PC-3 (cell line): ENCODE measurements around the gene SEC14L3. TPM values are rescaled to one million over a fixed set of nuclear protein-coding genes. Genes with fewer than 3 reads are reported as not detected.

Source experiments
- ATAC-seq: fragments of 200-7000 bp; cut with Tn5 transposase; 2 replicates; pipeline ENCODE4 v1.9.1; 2020; ENCODE audit warnings: mild to moderate bottlenecking, moderate library complexity
- BruUV-seq: library from RNA; stranded (reverse); fragments of 400-500 nt; replicated peaks from 2 replicates; lab custom pipeline; 2021; lab: Mats Ljungman, UMichigan
- CTCF ChIA-PET: fragments of 300-600 bp; sonication (Branson Sonifier 250); formaldehyde crosslinking; loops from one replicate; lab custom pipeline; 2022; ENCODE audit warnings: antibody characterized with exemption; lab: Charles Lee
- POLR2A ChIA-PET: fragments of 300-600 bp; sonication (Branson Sonifier 250); formaldehyde crosslinking; loops from one replicate; lab custom pipeline; 2022; ENCODE audit warnings: antibody characterized with exemption; ENCODE audit not compliant: unreplicated experiment; lab: Charles Lee
- DNase-seq: peaks from one replicate; pipeline ENCODE4 v3.0.0-alpha.2; 2015
- H2AFZ ChIP-seq: fragments of 300-600 bp; sonication (generic); 2 replicates; pipeline ENCODE4 v1.6.0; 2016; ENCODE audit warnings: antibody characterized with exemption, low read length
- H3F3A ChIP-seq: fragments of 300-600 bp; sonication (generic); one replicate; pipeline ENCODE4 v1.6.0; 2017; ENCODE audit warnings: antibody characterized with exemption, low read length, control low read depth, mild to moderate bottlenecking; ENCODE audit not compliant: unreplicated experiment
- H3K27ac ChIP-seq: fragments of 300-600 bp; sonication (generic); 2 replicates; pipeline ENCODE4 v1.5.1; 2016; ENCODE audit warnings: mild to moderate bottlenecking, low read length
- H3K27me3 ChIP-seq: fragments of 300-600 bp; sonication (generic); 2 replicates; pipeline ENCODE4 v1.6.1; 2016; ENCODE audit warnings: low read length, mixed read lengths
- H3K36me3 ChIP-seq: fragments of 300-600 bp; sonication (generic); 2 replicates; pipeline ENCODE4 v1.6.1; 2016; ENCODE audit warnings: low read depth, mixed run types, low read length, mixed read lengths
- H3K4me1 ChIP-seq: fragments of 300-600 bp; sonication (generic); 2 replicates; pipeline ENCODE4 v1.5.1; 2016; ENCODE audit warnings: low read length; ENCODE audit not compliant: insufficient read depth
- H3K4me2 ChIP-seq: fragments of 300-600 bp; sonication (generic); 2 replicates; pipeline ENCODE4 v1.6.0; 2016; ENCODE audit warnings: low read length
- H3K4me3 ChIP-seq: fragments of 300-600 bp; sonication (generic); 2 replicates; pipeline ENCODE4 v1.5.1; 2016; ENCODE audit warnings: mild to moderate bottlenecking, low read length, mixed read lengths
- H3K79me2 ChIP-seq: fragments of 300-600 bp; sonication (generic); 2 replicates; pipeline ENCODE4 v1.6.1; 2017; ENCODE audit warnings: low read length, mixed read lengths
- H3K9ac ChIP-seq: fragments of 300-600 bp; sonication (generic); 2 replicates; pipeline ENCODE4 v1.6.0; 2016; ENCODE audit warnings: mild to moderate bottlenecking, low read length
- H3K9me2 ChIP-seq: fragments of 300-600 bp; sonication (generic); replicated peaks from 2 replicates; pipeline ENCODE4 v1.6.1; 2016; ENCODE audit warnings: mixed run types, low read length, mixed read lengths
- H3K9me3 ChIP-seq: fragments of 300-600 bp; sonication (generic); 2 replicates; pipeline ENCODE4 v1.6.1; 2016; ENCODE audit warnings: low read length, mixed read lengths
- H4K20me1 ChIP-seq: fragments of 300-600 bp; sonication (generic); 2 replicates; pipeline ENCODE4 v1.6.1; 2016; ENCODE audit warnings: low read length, mixed read lengths
- EZH2 ChIP-seq: fragments of 300-600 bp; sonication (generic); IDR thresholded peaks from one replicate; pipeline ENCODE4 v1.6.1; 2017; ENCODE audit warnings: antibody characterized with exemption, mild to moderate bottlenecking, low read length; ENCODE audit not compliant: unreplicated experiment
- EZH2phosphoT487 ChIP-seq: fragments of 300-600 bp; sonication (generic); IDR thresholded peaks from 2 replicates; pipeline ENCODE4 v1.6.1; 2018; ENCODE audit warnings: mild to moderate bottlenecking, antibody characterized with exemption, low read length, borderline replicate concordance
- intact Hi-C: fragments of 100-400 bp; cut with micrococcal nuclease; formaldehyde crosslinking; loops from 2 replicates; pipeline ENCODE4 v1.9.0; 2023
- total RNA-seq: library from RNA; depleted of rRNA; stranded (reverse); fragments of >200 nt; gene quantifications from 2 replicates; pipeline ENCODE4 v1.2.3, GENCODE V29; 2014
- TF ChIP-seq, protein P1 (sequence below): fragments of 300-600 bp; sonication (generic); conservative IDR thresholded peaks from 2 replicates; pipeline ENCODE4 v1.5.1; 2017; ENCODE audit warnings: antibody characterized with exemption, low read depth, mild to moderate bottlenecking, low read length

The SEC14L3 gene
- total RNA-seq, 1 experiment from 2014 or later = not detected

DNA sequence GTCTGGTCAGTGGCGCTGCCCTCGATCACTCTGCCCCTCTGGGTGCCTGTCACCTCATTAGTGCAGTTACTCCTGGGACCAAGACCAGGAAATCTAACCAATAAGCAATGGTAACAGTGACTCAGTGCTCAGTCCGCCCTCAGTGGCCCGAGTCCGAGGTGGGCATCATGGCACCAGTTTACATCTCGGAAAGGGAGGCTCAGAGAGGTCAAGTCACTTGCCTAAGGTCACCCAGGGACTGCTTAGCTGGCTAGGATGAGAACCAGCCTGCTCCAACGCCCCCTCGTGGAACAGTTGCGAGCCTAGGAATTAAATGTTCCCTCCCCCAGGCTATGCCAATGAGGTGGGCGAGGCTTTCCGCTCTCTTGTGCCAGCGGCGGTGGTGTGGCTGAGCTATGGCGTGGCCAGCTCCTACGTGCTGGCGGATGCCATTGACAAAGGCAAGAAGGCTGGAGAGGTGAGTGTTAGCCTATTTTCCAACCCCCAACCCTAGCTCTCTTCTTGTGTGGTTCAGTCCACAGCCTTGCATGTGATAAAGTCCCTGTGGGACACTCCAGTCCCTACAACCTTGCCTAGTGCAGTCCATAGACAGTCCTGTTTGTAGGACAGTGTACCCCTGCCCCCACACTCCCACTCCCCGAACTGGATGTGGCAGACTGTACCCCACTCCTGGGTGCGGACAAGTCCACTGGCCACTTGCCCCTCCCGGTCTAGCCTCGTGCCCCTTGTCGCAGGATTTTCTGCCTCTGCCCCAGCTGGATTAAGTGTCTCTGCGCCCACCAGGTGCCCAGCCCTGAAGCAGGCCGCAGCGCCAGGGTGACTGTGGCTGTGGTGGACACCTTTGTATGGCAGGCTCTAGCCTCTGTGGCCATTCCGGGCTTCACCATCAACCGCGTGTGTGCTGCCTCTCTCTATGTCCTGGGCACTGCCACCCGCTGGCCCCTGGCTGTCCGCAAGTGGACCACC is 45.1 kb downstream of the SEC14L3 start:
- H3K9me3 ChIP-seq = no peaks in the 10 kb centered on the region
- peak overlapping the region; percentile 95 for H3K27ac ChIP-seq
- no TSS peak for BruUV-seq
- intact Hi-C loops = loop anchor here (1.0 kb wide), 1 partner anchor 35 kb away; no protein-coding TSS in a partner anchor
- no peaks in the 10 kb centered on the region for H3F3A ChIP-seq
- H3K9ac ChIP-seq = peak overlapping the region; percentile 88
- no peaks in the 10 kb centered on the region for H3K9me2 ChIP-seq
- no peaks in the 10 kb centered on the region for H3K27me3 ChIP-seq
- DNase-seq = peak; percentile 89
- H3K4me3 ChIP-seq = peak overlapping the region; percentile 71
- H3K4me2 ChIP-seq = peak overlapping the region; percentile 83
- H3K36me3 ChIP-seq = no peaks in the 10 kb centered on the region; the same call in 1 of the 2 replicates
- ATAC-seq = peak; percentile 9
- no peaks in the 10 kb centered on the region for H4K20me1 ChIP-seq
- ChIA-PET CTCF (interaction anchor here (0.6 to 1.3 kb wide), 2 partner anchors 39 to 59 kb away, joined by 3 to 6 read pairs; partner anchors contain the start of gene RNF215), POLR2A (interaction anchor here (0.6 kb wide), 3 partner anchors 181 to 248 kb away, joined by 3 to 10 read pairs (median 3); partner anchors contain the start of gene TCN2)
- H2AFZ ChIP-seq = peak overlapping the region; percentile 79
- H3K79me2 ChIP-seq = peaks cover 26% of the 10 kb centered on the region
- no peak for TF ChIP-seq EZH2phosphoT487
- TF ChIP-seq EZH2 = no peak
- TF ChIP-seq, protein P1, sequence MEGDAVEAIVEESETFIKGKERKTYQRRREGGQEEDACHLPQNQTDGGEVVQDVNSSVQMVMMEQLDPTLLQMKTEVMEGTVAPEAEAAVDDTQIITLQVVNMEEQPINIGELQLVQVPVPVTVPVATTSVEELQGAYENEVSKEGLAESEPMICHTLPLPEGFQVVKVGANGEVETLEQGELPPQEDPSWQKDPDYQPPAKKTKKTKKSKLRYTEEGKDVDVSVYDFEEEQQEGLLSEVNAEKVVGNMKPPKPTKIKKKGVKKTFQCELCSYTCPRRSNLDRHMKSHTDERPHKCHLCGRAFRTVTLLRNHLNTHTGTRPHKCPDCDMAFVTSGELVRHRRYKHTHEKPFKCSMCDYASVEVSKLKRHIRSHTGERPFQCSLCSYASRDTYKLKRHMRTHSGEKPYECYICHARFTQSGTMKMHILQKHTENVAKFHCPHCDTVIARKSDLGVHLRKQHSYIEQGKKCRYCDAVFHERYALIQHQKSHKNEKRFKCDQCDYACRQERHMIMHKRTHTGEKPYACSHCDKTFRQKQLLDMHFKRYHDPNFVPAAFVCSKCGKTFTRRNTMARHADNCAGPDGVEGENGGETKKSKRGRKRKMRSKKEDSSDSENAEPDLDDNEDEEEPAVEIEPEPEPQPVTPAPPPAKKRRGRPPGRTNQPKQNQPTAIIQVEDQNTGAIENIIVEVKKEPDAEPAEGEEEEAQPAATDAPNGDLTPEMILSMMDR = peak; percentile 70
- H3K4me1 ChIP-seq = peaks cover 38% of the 10 kb centered on the region

DNA sequence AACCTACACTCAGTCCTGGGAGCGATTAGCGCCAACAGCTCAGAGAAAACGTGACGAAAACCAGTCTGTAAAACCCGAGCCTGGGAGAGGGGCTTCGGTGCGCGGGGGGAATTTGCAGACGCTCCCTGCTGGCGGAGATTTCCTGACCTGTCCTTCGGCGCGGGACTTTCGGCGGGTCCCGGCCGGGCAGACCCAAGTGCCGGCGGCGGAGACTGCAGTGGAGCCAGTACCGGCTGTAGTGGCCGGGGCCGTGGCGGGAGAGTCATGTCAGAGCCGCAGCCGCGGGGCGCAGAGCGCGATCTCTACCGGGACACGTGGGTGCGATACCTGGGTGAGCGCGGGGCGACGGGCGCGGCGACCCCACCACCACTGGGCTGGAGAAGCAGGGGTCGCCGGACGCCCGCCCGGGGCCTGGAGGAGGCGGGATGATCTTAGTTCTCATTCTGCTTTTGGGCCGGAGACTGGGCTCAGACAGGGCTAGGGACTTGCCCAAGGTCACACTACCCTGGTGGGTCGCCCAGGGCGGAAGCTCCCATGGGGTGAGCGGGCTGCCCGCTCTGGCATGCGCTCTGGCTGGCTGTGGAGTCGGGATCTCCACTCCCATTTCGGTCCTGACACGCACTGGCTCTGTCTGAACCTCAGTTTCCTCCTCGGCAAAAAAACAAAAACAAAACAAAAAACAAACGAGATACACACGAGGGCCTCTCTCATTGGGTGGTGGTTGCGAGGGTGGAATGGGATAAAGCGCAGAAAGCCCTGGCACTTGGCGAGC is 46.0 kb downstream of the SEC14L3 start, which contains the start of gene MTFP1:
TSS of gene MTFP1 (plus strand) at position 153 of the 772 bp plus-strand sequence. CDS start at position 265, 112 bp downstream.
- H3F3A ChIP-seq = no peaks in the 10 kb centered on the region
- peaks cover 32% of the 10 kb centered on the region for H3K79me2 ChIP-seq
- ChIA-PET CTCF (interaction anchor here (0.6 to 1.3 kb wide), 2 partner anchors 38 to 215 kb away, joined by 3 to 6 read pairs; partner anchors contain the start of gene RNF215), POLR2A (interaction anchor here (0.6 kb wide), 1 partner anchor 184 kb away, joined by 3 read pairs; no protein-coding TSS in a partner anchor)
- peak within 1 kb of the TSS; percentile 88 for H3K9ac ChIP-seq
- H3K36me3 ChIP-seq = no peaks in the 10 kb centered on the region; the same call in 1 of the 2 replicates
- H3K27ac ChIP-seq = peak within 1 kb of the TSS; percentile 95
- peak within 1 kb of the TSS; percentile 79 for H2AFZ ChIP-seq
- no peaks in the 10 kb centered on the region for H3K27me3 ChIP-seq
- H3K9me3 ChIP-seq = no peaks in the 10 kb centered on the region
- peak within 1 kb of the TSS; percentile 83 for H3K4me2 ChIP-seq
- BruUV-seq = TSS peak; percentile 17
- peak; percentile 59 for DNase-seq
- H3K4me1 ChIP-seq = peaks cover 47% of the 10 kb centered on the region
- TF ChIP-seq, protein P1 = no peak
- TF ChIP-seq EZH2 (no peak), EZH2phosphoT487 (no peak)
- intact Hi-C loops = loop anchor here (1.0 kb wide), 1 partner anchor 35 kb away; no protein-coding TSS in a partner anchor
- ATAC-seq = peak; percentile 1; the same call in 1 of the 2 replicates
- no peaks in the 10 kb centered on the region for H4K20me1 ChIP-seq
- H3K4me3 ChIP-seq = peak within 1 kb of the TSS; percentile 71
- no peaks in the 10 kb centered on the region for H3K9me2 ChIP-seq
